C1 segment of cervical spinal cord (tissue), 14 donors: ENCODE results near the gene URB1.
"Not testable (repeated sequence)": the region's sequence is repeated elsewhere in the genome, so short reads cannot be mapped to it uniquely, and the experiment has no call there.

ENCODE experiments used
- DNase-seq, 14 donors: peaks; one replicate each; lab custom pipeline; 2025; lab: John Stamatoyannopoulos, UW

The URB1 gene

DNA sequence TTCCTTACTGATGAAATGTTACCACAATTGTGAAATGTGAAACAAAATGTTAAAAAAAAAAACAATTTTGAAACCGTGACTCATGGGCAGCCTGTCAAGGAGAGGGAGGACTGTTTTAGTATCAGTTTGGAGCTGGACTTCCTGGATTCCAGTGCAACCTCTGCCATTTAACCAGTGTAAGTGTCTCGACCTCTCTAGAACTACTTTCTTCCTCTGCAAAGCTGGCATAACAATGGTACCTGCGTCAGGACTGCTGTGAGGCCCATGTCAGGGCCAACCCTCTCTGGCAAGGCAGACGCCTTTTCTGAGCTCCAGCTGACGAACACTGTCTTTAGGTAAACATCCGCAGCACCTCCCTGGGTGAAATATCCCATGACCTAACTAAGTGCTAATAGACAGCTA is 20.9 kb downstream of the URB1 start:
- DNase-seq: no peak

DNA sequence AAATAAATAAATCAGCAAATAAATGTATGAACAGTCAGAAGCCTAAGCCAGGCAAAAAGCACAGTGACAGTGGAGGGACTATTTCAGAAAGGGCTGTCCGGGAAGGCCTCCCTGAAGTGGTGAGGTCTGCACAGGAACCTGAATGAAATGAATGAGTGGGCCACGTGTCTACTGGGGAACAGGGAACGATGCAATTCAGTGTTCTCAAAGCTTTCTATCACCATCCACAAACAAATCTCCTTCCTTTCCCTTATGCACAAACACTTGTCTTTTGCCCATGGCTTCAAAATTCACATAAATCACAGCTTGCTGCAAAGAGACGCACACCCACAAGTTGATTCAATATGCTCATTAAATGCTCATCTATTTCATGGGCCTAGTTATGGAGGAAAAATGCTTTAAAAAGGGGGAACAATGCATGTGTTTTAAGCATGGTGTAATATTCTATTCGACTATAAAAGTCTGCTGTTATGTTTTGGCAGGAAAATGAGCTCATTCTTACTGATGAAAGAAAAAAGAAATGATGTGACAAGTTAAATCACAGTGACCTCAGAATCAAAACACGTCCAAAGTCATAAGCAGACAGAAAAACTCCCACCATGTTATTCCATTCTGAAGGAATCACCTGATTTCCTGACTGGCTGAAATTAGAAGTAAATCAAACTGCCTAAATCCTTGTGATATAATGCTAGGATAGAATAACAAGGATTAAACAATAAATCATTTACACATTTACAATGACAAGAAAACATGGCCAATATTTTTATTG is 21.6 kb downstream of the URB1 start:
- DNase-seq: no peak

DNA sequence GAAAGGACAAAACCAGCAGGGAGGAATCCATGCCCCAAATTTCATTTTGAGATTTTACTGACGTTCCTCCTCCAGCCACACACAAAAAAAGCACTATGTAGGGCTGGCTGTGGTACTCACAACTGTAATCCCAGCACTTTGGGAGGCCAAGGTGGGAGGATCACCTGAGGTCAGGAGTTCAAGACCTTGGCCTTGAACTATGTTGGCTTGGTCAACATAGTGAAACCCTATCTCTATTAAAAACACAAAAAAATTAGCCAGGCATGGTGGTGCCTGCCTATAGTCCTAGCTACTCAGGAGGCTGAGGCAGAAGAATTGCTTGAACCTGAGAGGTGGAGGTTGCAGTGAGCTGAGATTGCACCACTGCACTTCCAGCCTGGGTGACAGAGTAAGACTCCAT is 23.9 kb downstream of the URB1 start:
- DNase-seq: not testable (repeated sequence)

DNA sequence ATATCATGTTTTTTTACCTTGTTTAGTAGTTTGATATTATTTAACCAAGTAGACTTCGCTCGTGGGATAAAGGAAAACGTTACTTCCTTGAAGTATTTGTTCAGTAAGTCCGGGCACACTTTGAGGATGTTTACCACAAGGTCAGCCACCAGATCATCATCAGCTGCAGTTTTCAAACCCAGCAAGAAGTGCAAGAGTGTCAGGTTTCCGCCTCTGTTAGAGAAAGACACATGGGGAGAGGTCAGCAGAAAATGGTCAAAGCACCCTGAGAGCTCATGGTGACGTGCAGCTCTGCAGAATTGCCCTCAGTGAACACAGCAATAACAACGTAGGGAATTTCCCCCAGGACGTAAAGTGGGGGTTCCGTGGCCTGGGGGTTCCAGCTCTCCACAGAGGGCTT is 24.4 kb downstream of the URB1 start:
- no peak for DNase-seq

DNA sequence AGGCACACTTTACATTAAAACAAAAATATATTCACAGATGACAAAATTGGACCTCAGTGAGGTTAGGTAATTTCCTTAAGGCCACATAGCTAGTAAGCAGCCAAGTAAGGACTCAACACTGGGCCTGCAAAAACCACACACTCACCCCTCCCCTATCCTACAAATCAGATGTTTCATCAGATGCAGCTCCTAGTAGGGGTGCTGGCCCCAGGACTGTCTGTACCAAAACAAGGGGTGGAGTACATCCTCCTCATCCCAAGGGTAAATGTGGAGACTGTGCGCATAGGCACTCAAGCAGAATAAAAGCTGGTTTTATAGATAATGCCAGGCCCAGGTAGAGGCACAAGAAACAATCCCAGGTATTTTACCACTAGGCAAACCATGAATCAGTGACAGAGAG is 25.7 kb downstream of the URB1 start:
- no peak for DNase-seq

DNA sequence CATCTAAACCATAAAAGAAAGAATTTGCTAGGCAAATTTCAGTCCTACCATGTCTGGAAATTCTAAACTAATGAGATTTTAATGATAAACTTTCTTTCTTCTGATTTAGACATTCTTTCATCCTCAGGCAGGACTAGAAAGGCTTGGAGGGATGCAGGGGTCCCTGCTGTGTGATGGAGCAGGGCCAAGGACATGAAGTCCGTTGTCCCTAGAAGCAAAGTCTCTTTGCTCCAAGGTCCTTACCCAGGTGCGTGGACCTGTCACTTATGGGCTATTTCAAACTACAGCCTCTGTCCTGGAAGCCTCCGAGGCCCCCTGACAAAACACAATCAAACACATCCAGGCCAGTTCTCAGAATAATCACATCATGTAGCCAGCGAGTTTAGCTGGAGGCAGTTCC is 26.6 kb downstream of the URB1 start:
- peak in 1 of 14 donors; percentile 50 for DNase-seq

DNA sequence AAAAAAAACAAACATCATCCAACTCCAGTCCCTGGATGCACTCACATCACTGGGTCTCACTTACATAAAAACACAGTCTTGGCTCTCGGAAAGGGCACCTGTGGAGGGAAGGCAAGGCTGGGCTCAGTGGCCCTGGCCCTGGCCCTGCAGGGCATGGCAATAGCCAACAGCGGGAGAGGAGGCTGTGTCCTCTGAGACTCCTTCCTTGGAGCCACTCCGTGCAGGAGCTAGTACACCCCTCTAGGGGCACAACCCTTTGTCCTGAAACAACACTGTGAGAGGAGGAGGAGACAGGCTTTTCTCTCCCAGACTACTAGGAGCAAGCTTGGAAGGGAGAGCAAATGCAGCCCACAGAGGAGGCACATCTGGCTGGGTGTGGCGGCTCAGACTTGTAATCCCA is 28.0 kb downstream of the URB1 start:
- DNase-seq: no peak

DNA sequence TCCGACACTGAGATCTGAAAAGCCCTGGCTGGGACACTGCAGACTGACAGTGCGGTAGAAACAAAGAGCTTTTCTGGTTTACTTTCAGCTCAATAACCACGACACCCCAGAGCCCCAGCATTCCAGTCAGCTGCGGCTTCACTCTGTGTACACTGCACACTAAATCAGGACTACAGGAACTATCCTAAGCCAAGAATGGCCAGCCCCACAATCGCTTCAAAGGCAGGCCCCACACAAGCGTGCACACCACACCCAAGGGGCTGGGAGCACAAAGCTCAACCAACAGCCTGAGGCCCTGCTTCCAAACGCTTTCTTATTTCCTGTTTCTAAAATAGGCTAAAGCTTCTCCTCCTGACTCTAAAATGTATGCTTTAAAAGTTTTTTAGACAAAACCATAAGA is 28.4 kb downstream of the URB1 start:
- peak in 4 of 14 donors; percentile 12 to 27 (median 16) for DNase-seq

DNA sequence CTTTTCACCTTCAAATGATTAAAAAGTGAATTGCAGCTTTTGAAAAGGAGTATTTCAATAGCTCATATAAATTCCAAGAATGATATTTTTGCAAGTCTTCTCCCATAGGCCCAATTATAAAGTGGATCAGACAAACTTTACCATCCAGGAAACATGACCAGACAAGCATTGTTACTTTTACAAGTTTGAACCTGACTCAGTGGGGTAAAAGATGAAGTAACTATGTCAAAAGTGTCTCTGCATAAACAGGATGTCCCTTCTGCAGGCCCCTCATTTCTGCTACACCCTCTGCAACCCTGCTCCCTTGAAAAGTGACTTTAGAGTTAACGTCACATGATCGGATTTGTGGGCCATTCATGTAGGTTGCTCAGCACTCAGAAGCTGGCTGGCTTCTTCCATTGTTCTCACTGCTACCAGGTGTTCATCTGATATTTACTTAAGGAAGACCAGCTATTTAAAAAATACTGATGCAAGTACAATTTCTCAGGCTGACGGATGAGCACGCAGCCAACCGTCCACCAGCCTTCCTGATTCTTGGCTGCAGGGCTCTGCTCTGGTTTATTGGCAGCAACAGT is 32.3 kb downstream of the URB1 start:
- no peak for DNase-seq

DNA sequence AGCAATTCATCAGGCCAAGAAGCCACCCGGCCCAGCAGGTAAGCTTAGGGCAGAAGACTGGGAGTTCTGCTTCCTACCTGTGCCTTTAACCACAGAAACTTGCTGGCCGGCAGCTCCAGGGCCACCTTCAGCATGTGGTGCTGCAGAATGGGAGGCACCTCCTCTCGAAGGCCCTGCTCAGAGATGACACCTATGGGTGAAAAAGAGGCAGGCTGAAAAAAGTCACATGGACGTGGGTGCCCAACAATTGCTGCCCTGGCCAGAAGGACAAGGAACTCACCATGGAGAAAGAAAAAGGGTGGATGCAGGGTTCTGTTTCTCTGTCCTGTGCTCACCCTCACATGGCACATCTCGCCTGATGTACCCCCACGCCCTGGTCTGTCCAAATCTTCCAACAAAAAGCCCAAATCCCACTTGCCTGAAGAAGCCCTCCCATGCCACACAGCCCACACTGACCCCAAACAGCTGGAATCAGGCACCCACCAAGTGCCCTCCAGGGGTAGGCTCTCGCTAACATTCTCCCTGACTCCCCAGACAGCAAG is 33.0 kb downstream of the URB1 start:
- no peak for DNase-seq

DNA sequence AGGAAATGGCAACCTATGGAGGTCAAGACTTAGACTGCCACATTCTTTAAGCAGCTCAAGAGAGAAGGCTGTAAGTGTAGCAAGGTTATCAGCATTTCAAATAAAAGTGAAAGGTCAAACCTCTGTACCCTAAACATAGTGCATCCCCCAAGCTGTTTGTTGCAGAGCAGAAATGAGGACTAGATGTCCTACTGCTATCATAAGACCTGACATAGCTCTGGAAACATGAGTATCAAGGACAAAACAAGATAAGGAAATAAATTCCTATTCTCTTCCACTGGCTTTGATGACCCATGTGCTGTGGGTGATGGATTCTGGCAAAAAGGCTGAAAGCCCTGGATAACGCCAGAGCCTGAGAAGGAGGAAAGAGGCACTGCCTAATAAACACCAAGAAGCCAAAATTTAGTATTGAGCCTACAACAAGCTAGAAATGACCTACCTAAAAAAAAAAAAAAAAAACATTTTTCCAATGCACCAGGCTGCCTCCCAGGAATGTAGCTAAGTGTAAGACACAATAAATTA is 35.9 kb downstream of the URB1 start:
- no peak for DNase-seq

DNA sequence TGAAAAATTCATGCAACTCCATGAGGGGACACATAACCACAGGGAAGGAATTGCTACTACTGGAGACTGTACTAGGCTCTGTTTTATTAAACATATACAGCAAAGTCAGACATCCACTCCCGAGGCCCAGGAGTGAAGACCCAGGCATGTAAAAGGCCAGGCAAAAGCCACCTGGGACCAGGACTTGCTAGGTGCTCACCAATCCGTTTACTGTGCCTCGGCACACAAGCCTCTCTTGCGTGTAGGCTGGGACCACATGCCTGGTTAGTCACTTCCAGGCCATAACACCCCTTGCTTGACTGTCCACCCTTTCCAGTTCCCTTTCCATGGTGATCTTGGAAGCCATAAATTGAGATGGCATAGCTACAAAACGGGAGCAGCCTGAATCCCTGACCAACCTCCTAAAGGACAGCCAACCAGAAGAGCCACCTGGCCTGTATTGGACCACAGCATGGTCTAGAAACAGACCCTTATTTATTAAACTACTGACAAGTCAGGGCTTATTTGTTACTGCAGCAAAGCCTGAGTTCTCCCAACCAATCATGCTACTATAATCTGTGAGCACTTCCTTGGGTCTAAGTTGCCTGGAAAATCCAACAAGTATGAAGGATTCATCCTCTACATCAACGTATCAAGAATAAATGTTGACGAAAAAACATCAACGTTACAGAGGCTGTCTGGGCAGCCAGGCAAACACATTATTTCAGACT is 39.7 kb downstream of the URB1 start:
- no peak for DNase-seq

DNA sequence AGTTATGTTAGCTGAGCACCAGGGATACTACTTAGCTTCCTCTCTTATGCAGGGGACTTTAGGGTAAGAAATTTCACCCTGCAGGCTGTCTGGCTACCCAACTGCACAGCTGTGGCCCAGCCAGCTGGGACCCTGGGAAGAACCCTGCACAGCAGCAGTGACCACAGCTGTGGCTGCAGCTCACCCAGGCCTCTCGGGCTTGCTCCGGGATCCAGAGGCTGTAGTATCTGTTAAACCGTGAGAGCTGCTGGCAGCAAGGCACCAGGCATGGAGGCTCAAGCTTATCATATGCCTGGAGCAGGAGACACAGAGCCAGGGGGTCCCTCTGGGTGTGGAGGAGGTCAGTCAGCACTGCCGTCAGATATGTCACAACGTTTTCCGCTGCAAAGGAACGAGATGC is 40.3 kb downstream of the URB1 start:
- no peak for DNase-seq

DNA sequence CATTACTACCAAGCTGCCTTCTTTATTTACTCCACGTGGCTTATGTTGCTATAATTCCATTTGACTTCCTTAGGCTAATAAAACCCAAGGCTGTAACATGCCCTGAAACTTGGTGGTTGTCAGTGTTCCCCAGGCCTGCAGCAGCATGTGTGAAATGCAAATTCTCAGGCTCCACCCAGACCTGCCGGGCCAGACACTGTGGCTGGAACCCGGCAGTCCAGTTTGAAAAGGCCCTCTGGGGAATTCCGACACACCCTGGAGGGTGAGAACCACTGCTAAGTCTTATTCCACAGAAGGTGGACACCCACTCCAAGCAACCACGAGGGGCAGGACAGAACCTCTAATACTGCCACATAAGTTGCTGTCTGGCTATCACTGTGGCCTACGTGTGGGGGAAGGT is 41.4 kb downstream of the URB1 start:
- no peak for DNase-seq

DNA sequence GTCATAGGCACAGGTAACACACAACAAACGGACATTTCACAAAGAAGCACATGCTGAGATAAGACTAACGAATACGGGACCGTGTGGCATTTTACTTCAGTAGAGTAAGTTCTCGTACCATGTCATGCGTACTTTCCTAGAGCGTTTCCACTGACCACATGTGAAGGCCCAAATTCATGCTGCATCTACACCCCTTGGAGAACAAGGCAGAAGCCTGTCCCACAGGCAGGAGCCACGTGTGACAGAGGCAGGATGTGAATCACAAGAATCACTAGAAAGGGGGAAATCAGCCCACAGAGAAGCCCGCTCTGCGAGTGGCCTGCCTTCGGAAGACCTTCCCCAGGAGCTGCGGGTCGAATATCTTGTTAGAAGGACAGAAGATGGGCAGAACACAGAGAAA is 41.8 kb downstream of the URB1 start:
- no peak for DNase-seq

DNA sequence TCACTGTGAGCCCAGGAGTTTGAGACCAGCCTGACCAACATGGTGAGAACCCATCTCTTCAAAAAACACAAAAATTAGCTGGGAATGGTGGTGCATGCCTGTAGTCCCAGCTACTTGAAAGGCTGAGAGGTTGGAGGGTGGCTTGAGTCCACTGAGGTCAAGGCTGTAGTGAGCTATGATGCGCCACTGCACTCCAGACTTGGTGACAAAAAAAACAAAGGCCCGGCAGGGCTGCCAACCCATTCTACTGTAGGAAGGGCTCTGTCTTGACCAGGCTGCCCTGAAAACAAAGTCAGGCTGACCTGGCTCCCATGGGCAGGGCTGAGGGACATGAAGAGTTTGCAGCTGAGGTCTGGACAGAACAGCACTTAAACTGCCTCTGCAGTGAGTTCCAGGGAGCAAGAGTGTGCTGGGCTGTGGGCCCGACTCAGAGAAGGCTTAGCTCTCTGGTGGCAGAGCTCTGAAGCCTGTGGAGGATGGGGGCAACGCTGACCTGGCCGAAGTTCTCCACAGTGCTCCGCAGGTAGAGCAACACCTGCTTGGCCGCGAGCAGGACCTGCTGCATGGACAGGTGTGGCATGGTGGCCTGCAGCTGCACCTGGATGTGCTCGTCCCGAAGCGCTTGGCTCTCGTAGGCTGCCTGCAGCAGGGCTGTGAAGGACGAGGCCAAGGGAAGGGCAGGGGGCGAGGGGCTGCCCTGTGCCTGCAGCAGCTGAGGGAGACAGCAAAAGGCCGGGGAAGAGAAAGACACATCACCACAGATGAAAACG is 42.4 kb downstream of the URB1 start:
- no peak for DNase-seq

DNA sequence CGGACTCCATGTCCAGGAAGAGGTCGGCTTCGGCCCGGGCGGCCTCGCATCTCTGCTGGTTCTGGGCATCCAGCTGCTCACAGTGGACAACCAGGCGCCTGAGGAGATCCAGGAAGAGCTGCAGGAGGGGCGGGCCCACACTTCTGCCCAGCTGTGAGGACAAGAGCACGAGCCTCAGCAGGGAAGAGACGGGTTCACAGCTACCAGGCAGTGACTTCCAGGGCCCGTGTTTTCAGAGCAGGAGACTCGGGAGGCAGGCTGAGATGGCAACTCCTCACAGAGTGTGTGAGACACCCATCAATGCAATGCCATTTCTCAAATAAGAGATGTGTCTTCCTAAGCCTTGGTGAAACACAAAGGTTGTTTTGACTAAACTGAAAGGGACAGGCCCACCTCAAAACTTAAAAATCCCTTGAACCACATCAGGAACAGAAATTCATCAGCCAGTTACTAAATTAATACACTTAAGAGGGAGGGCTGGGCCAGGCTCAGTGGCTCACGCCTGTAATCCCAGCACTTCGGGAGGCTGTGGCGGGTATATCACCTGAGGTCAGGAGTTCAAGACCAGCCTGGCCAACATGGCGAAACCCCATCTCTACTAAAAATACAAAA is 43.4 kb downstream of the URB1 start:
- no peak for DNase-seq

DNA sequence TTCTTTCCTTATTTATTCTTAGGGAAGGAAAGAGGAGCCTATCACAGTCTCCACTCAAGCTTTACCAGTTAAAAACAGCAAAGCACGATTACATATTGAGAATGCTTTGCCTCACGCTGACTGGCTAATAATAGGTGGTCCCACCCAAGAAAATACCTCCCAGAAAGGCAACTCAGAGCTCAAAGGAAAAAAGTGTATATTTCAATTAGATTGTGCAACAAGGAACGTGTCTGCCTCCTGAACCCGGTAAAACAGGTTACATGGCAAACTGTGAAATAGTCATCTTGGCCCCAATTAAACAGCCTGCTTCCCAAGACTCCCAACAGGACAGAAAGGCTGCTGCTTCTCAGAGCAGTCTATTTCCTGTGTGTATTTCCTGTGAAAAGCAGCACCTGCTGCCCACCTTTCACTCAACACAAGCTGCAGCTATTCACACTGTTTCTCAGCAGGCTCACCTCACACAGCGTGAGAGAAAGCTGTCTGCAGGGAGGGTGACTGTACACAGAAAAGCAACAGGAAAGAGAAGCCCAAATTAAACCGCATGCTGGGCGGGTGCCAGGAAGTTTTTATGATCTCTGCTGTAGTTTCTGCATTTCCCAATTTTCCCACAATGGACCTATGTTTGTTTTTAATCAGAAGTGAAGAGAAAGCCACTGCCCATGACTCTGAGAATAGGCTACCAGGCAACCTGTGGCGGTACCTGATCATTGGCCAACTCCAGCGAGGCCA is 44.0 kb downstream of the URB1 start:
- DNase-seq: no peak

DNA sequence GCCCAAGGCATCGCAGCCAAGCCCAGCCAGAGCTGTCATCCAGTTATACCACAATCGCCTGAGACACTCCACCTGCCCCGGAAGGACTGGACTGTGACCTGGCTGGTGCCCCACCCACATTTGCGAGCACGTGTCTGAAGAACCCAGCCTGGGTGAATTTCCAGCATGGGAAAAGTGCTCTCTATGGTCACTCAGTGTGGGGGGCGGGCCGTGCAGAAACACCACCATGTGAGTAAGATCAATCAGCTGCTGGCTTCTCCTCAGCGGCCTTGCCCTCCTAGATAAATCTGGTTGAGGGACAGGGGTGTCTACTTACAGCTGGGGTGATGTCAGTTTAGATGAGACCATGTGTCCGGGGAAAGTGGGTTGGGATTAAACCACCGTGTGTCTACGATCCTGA is 44.8 kb downstream of the URB1 start:
- DNase-seq: no peak

DNA sequence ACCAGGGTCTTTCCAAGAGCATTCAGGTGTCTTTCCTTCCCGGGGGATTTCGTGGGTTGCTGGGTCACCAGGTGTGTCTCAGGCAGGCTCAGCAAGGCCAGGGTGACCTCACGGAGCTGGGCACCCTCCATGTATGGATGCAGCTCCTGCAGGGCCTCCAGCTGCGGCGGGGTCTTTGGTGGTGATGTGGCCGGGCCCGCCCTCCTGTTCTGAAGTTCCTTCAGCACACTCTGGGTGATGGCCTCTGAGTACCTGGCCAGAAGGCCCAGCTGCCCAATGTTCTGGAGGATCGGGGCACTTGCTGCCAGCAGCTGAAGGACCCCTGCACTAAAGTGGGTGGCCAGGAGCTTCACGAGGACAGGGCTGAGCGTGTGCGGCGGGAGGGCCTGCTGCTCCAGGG is 45.5 kb downstream of the URB1 start:
- DNase-seq: no peak

DNA sequence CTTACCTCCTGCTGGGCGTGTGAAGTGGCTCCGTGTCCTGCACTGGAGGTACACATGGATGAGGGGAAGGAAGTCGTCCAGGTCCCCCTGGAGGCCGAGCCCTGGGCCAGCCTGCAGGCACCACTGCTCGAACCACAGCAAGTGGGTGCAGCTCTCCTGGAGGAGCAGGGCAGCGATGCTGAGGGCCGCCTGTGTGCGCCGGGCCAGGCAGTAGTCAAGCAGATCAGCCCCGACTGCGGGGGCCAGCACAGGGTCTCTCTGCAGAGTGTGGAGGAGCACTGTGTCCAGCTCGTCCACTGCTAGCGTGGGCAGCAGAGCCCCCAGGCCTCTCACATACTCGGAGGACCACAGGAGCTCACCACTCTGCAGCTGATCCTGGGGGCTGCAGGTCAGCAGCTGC is 45.9 kb downstream of the URB1 start:
- DNase-seq: no peak
